Gastroesophageal sphincter (tissue), 4 donors: ENCODE measurements around the gene HMX3. TPM values are rescaled to one million over a fixed set of nuclear protein-coding genes. Genes with fewer than 3 reads are reported as not detected.

Experiments used
- ATAC-seq: fragments of 150-250 bp; one replicate; pipeline ENCODE4 v1.9.1; 2016; ENCODE audit warnings: mild to moderate bottlenecking, moderate library complexity
- H3K27ac ChIP-seq, 4 donors: fragments of 200-600 bp; sonication (generic) in 3 of 4; 1 replicate in 3 of 4; 2 replicates in 1 of 4; pipeline ENCODE4 v1.5.1; 2016 to 2019
- H3K27me3 ChIP-seq: fragments of 200-600 bp; sonication (generic); one replicate; pipeline ENCODE4 v1.5.1; 2019
- H3K36me3 ChIP-seq, 2 donors: fragments of 200-600 bp; sonication (generic); one replicate each; pipeline ENCODE4 v1.5.1; 2019; ENCODE audit warnings: control low read depth in 1 of 2
- H3K4me1 ChIP-seq, 3 donors: fragments of 200-600 bp; sonication (generic); 1 replicate in 2 of 3; 2 replicates in 1 of 3; pipeline ENCODE4 v1.5.1; 2016 to 2019; ENCODE audit warnings: control low read depth in 2 of 3
- H3K4me3 ChIP-seq, 2 donors: fragments of 200-600 bp; sonication (generic); one replicate each; pipeline ENCODE4 v1.5.1; 2019; ENCODE audit warnings: mild to moderate bottlenecking in 1 of 2, moderate library complexity in 1 of 2
- H3K9me3 ChIP-seq, 3 donors: fragments of 200-600 bp; sonication (generic); one replicate each; pipeline ENCODE4 v1.5.1; 2017 to 2019; ENCODE audit warnings: control low read depth in 2 of 3
- EP300 ChIP-seq: sonication (generic); formaldehyde crosslinking; IDR thresholded peaks from one replicate; pipeline ENCODE4 v1.6.1; 2017; ENCODE audit warnings: antibody characterized with exemption, mild to moderate bottlenecking
- POLR2A ChIP-seq, 2 donors: fragments of 450-650 bp; IDR thresholded peaks; one replicate each; pipeline ENCODE4 v1.6.1; 2017; ENCODE audit warnings: antibody characterized with exemption in 2 of 2, mild to moderate bottlenecking in 2 of 2, moderate library complexity in 1 of 2
- POLR2AphosphoS5 ChIP-seq: sonication (generic); formaldehyde crosslinking; IDR thresholded peaks from one replicate; pipeline ENCODE4 v1.6.1; 2017; ENCODE audit warnings: antibody characterized with exemption
- WGBS, 2 donors: methylation state at CpG; one replicate each; pipeline ENCODE4 v1.1.5; 2018; ENCODE audit warnings: low coverage in 1 of 2; 5-methylcytosine and 5-hydroxymethylcytosine counted together
- total RNA-seq, 4 donors: library from RNA; depleted of rRNA; stranded (reverse); fragments of >200 nt; gene quantifications; one replicate each; pipeline ENCODE4 v1.1.0, GENCODE V29; 2016
- TF ChIP-seq, protein P1 (sequence below), 4 experiments: fragments of 200-600 bp in 2 of 4; fragments of 450-650 bp in 2 of 4; sonication (generic) in 1 of 4; IDR thresholded peaks; one replicate each; pipeline ENCODE4 v1.5.1; 2017 to 2019; ENCODE audit warnings: antibody characterized with exemption in 4 of 4, mild to moderate bottlenecking in 2 of 4, moderate library complexity in 2 of 4

HMX3 gene
- total RNA-seq, 4 donors from 2014 or later = 1.1 TPM; not detected in 3

GRCh38 chr10:123143162-123143824, 7.5 kb downstream of the HMX3 start:
- Histone ChIP-seq H3K4me3 (no peak overlapping the region), H3K36me3 (no peaks in the 10 kb centered on the region), H3K9me3 (no peaks in the 10 kb centered on the region), H3K27me3 (peaks cover 100% of the 10 kb centered on the region), H3K4me1 (peaks cover 0 to 64% (median 10%) of the 10 kb centered on the region in 3 donors), H3K27ac (no peak overlapping the region)
- 8% methylated on average over 8 of the region's 33 CpGs; no CpG with 5 or more reads in 1 of the 2 donors for WGBS, 2 donors
- ATAC-seq = no peak
- TF ChIP-seq, protein P1, sequence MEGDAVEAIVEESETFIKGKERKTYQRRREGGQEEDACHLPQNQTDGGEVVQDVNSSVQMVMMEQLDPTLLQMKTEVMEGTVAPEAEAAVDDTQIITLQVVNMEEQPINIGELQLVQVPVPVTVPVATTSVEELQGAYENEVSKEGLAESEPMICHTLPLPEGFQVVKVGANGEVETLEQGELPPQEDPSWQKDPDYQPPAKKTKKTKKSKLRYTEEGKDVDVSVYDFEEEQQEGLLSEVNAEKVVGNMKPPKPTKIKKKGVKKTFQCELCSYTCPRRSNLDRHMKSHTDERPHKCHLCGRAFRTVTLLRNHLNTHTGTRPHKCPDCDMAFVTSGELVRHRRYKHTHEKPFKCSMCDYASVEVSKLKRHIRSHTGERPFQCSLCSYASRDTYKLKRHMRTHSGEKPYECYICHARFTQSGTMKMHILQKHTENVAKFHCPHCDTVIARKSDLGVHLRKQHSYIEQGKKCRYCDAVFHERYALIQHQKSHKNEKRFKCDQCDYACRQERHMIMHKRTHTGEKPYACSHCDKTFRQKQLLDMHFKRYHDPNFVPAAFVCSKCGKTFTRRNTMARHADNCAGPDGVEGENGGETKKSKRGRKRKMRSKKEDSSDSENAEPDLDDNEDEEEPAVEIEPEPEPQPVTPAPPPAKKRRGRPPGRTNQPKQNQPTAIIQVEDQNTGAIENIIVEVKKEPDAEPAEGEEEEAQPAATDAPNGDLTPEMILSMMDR (IDR thresholded peaks at IDR 0.05) = no peak
- TF ChIP-seq EP300 = no peak
- no peak for TF ChIP-seq POLR2AphosphoS5
- TF ChIP-seq POLR2A (IDR thresholded peaks at IDR 0.05) = no peak

GRCh38 chr10:123143825-123144168, 8.0 kb downstream of the HMX3 start:
- H3K36me3 ChIP-seq = no peaks in the 10 kb centered on the region
- no peak for TF ChIP-seq EP300
- no peak for TF ChIP-seq POLR2A (IDR thresholded peaks at IDR 0.05)
- TF ChIP-seq, protein P1 (IDR thresholded peaks at IDR 0.05) = no peak
- TF ChIP-seq POLR2AphosphoS5 = no peak
- no peak for ATAC-seq
- H3K4me3 ChIP-seq = no peak overlapping the region
- WGBS, 2 donors = 1 to 19% methylated on average over 8 to 10 of the region's 10 CpGs
- peaks cover 100% of the 10 kb centered on the region for H3K27me3 ChIP-seq
- no peak overlapping the region for H3K27ac ChIP-seq
- peaks cover 0 to 68% (median 15%) of the 10 kb centered on the region in 3 donors for H3K4me1 ChIP-seq
- H3K9me3 ChIP-seq = no peaks in the 10 kb centered on the region

DNA sequence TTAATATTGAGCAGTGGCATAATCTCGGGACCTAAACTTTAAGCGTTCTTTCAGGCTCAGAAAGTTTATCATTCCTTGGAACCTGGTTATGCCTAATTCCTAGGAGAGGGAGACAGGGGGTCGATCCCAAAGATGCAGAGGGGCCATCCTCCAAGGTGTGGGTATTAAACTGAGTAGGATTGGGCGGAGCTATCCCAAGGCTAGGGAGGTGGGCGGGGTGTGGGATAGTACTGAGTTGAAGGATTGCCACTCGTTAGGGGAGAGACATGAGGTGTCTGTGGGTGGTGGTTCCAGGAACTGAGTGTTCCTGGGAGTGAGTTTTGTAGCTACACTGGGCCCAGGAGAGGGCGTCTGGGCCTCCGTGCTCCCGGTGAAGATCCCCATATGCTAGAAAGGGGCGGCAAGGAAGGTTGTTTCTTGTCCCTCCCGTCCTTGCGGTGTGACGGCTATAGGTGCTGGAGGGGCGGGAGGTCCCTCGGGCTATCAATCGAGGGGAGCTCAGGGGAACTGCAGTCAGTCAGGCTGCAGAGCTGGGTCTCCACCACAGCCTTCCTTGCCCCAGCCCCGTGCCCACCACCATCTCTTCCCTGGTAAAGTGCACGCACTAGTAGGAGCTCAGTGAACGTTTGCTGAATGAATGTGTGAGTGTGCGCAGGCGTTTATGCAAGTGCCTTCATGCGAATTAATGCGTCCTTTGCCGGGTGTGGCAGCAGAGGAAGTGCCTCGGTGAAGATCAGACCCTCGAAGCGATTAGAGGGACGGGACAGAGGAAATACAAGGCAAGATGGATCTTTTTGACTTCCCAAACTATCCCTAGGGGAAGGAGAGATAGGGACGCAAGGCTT, 9.1 kb downstream of the HMX3 start:
- H3K9me3 ChIP-seq = no peaks in the 10 kb centered on the region
- H3K4me3 ChIP-seq = no peak overlapping the region
- peaks cover 100% of the 10 kb centered on the region for H3K27me3 ChIP-seq
- no peak overlapping the region for H3K27ac ChIP-seq
- TF ChIP-seq POLR2A (IDR thresholded peaks at IDR 0.05) (no peak), EP300 (no peak), POLR2AphosphoS5 (no peak)
- TF ChIP-seq, protein P1 (IDR thresholded peaks at IDR 0.05) = no peak
- peaks cover 0 to 70% (median 23%) of the 10 kb centered on the region in 3 donors for H3K4me1 ChIP-seq
- no peak for ATAC-seq
- no peaks in the 10 kb centered on the region for H3K36me3 ChIP-seq
- WGBS, 2 donors = 3 to 7% methylated on average over 14 to 18 of the region's 29 CpGs

DNA sequence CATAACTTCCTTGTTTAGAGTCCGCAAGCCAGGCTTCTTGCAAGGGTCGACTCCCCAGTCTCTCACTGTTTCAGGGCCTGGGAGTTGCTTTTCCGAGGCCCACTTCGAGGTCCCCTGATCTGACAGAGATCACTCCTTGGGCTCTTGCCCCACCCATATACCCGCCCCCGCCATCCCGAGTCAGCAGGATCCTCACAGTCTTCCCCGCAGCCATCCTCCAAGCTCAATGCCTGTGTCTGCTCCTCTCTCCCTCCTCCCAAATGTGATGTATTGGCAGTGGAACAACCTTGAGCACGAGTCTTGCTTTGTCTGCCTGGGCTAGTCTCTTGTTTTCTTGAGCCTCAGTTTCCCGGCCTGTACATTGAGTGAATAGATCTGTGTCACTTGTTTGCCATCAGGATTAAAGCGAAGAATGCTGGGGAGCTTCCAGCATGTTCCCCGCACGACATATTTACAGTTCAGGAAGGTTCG, 9.8 kb downstream of the HMX3 start:
- WGBS, 2 donors = 2 to 4% methylated on average over 6 to 9 of the region's 14 CpGs
- Histone ChIP-seq H3K27ac (no peak overlapping the region), H3K36me3 (no peaks in the 10 kb centered on the region), H3K9me3 (no peaks in the 10 kb centered on the region), H3K4me1 (peaks cover 0 to 70% (median 28%) of the 10 kb centered on the region in 3 donors), H3K27me3 (peaks cover 100% of the 10 kb centered on the region), H3K4me3 (no peak overlapping the region)
- TF ChIP-seq POLR2A (IDR thresholded peaks at IDR 0.05) (no peak), POLR2AphosphoS5 (no peak), EP300 (no peak)
- TF ChIP-seq, protein P1 (IDR thresholded peaks at IDR 0.05) = no peak
- ATAC-seq = no peak
